MM.1S (cell line): ENCODE results near the gene MARK4.

Experiments
- DNase-seq: peaks from one replicate; pipeline ENCODE4 v3.0.0-alpha.2; 2015
- H2AFZ ChIP-seq: fragments of 300-600 bp; sonication (generic); 2 replicates; pipeline ENCODE4 v1.6.0; 2016; ENCODE audit warnings: antibody characterized with exemption, low read length
- H3F3A ChIP-seq: fragments of 300-600 bp; sonication (generic); 2 replicates; pipeline ENCODE4 v1.6.1; 2016; ENCODE audit warnings: mild to moderate bottlenecking, antibody characterized with exemption, low read length, moderate library complexity, mixed read lengths; ENCODE audit not compliant: insufficient read depth
- H3K27ac ChIP-seq: fragments of 300-600 bp; sonication (generic); 2 replicates; pipeline ENCODE4 v1.5.1; 2016; ENCODE audit warnings: mild to moderate bottlenecking, low read length
- H3K27me3 ChIP-seq: fragments of 300-600 bp; sonication (generic); replicated peaks from 2 replicates; pipeline ENCODE4 v1.6.0; 2016; ENCODE audit warnings: low read length; ENCODE audit not compliant: insufficient read depth
- H3K36me3 ChIP-seq: fragments of 300-600 bp; sonication (generic); replicated peaks from 2 replicates; pipeline ENCODE4 v1.6.1; 2016; ENCODE audit warnings: mild to moderate bottlenecking, low read length, mixed read lengths; ENCODE audit not compliant: insufficient read depth
- H3K4me1 ChIP-seq: fragments of 300-600 bp; sonication (generic); 2 replicates; pipeline ENCODE4 v1.6.1; 2016; ENCODE audit warnings: low read length, mixed read lengths
- H3K4me2 ChIP-seq: fragments of 300-600 bp; sonication (generic); 2 replicates; pipeline ENCODE4 v1.6.0; 2016; ENCODE audit warnings: low read depth, low read length
- H3K4me3 ChIP-seq: fragments of 300-600 bp; sonication (generic); 2 replicates; pipeline ENCODE4 v1.5.1; 2016; ENCODE audit warnings: low read length, mixed read lengths
- H3K79me2 ChIP-seq: fragments of 300-600 bp; sonication (generic); 2 replicates; pipeline ENCODE4 v1.6.1; 2016; ENCODE audit warnings: mixed run types, low read length, mixed read lengths
- H3K9ac ChIP-seq: fragments of 300-600 bp; sonication (generic); 2 replicates; pipeline ENCODE4 v1.6.1; 2016; ENCODE audit warnings: low read length, mixed read lengths
- H3K9me2 ChIP-seq: fragments of 300-600 bp; sonication (generic); replicated peaks from 2 replicates; pipeline ENCODE4 v1.6.1; 2016; ENCODE audit warnings: mild to moderate bottlenecking, low read length, mixed read lengths; ENCODE audit not compliant: insufficient read depth
- H3K9me3 ChIP-seq: fragments of 300-600 bp; sonication (generic); replicated peaks from 2 replicates; pipeline ENCODE4 v1.6.1; 2016; ENCODE audit warnings: mild to moderate bottlenecking, low read length, mixed read lengths; ENCODE audit not compliant: insufficient read depth
- H4K20me1 ChIP-seq: fragments of 300-600 bp; sonication (generic); 2 replicates; pipeline ENCODE4 v1.6.1; 2016; ENCODE audit warnings: mild to moderate bottlenecking, low read length, moderate library complexity, mixed read lengths; ENCODE audit not compliant: insufficient read depth
- EZH2 ChIP-seq: fragments of 300-600 bp; sonication (generic); optimal IDR thresholded peaks from 2 replicates; pipeline ENCODE3; 2017; ENCODE audit warnings: low read depth, mild to moderate bottlenecking, antibody characterized with exemption, low read length, mixed read lengths
- EZH2phosphoT487 ChIP-seq: fragments of 300-600 bp; sonication (generic); IDR thresholded peaks from 2 replicates; pipeline ENCODE4 v1.6.1; 2018; ENCODE audit warnings: antibody characterized with exemption, low read length
- TF ChIP-seq, protein P1 (sequence below): fragments of 300-600 bp; sonication (generic); IDR thresholded peaks from 2 replicates; pipeline ENCODE4 v1.5.1; 2016; ENCODE audit warnings: antibody characterized with exemption, low read length, mixed read lengths

Gene MARK4

DNA sequence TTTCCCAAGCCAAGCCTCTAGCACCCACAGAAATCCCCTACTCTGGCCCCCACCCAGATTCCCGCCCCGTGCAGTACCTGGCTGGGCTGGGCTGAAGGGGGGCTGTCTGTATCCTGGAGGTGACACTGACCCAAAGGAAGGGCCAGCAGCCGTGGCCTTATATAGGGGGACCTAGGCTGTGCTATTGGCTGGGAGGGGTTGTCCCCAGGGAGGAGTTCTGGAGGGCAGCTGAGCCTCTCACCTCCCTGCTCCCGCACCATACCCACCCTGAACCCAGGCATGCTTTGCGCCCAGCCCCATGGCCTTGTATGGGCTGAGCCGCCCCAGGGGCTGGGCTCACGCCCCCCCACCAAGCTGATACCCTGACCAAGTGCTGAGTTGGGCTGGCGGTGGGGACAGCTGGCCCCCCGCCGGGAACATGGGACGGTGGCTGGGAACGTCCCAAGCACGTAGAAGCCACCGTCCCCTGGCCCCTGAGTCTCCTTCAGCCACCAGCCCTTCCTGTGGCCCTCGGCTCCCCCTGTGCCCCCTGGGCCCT is 71.7 kb downstream of the MARK4 start, which contains the start of gene CKM:
TSS of gene CKM (minus strand) at position 132 of the 538 bp plus-strand sequence. CDS start 3,162 bp downstream, outside the sequence.
- Histone ChIP-seq H4K20me1 (no peaks in the 10 kb centered on the region), H3K4me1 (no peaks in the 10 kb centered on the region), H3K27ac (no peak within 1 kb of the TSS), H3F3A (no peaks in the 10 kb centered on the region), H3K9me3 (no peaks in the 10 kb centered on the region), H3K27me3 (peaks cover 46% of the 10 kb centered on the region), H3K79me2 (no peaks in the 10 kb centered on the region), H3K4me2 (no peak within 1 kb of the TSS), H3K4me3 (no peak within 1 kb of the TSS), H3K36me3 (no peaks in the 10 kb centered on the region), H2AFZ (no peak within 1 kb of the TSS), H3K9ac (no peak within 1 kb of the TSS), H3K9me2 (no peaks in the 10 kb centered on the region)
- TF ChIP-seq EZH2: no peak
- TF ChIP-seq, protein P1, sequence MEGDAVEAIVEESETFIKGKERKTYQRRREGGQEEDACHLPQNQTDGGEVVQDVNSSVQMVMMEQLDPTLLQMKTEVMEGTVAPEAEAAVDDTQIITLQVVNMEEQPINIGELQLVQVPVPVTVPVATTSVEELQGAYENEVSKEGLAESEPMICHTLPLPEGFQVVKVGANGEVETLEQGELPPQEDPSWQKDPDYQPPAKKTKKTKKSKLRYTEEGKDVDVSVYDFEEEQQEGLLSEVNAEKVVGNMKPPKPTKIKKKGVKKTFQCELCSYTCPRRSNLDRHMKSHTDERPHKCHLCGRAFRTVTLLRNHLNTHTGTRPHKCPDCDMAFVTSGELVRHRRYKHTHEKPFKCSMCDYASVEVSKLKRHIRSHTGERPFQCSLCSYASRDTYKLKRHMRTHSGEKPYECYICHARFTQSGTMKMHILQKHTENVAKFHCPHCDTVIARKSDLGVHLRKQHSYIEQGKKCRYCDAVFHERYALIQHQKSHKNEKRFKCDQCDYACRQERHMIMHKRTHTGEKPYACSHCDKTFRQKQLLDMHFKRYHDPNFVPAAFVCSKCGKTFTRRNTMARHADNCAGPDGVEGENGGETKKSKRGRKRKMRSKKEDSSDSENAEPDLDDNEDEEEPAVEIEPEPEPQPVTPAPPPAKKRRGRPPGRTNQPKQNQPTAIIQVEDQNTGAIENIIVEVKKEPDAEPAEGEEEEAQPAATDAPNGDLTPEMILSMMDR: no peak
- no peak for TF ChIP-seq EZH2phosphoT487
- no peak for DNase-seq

DNA sequence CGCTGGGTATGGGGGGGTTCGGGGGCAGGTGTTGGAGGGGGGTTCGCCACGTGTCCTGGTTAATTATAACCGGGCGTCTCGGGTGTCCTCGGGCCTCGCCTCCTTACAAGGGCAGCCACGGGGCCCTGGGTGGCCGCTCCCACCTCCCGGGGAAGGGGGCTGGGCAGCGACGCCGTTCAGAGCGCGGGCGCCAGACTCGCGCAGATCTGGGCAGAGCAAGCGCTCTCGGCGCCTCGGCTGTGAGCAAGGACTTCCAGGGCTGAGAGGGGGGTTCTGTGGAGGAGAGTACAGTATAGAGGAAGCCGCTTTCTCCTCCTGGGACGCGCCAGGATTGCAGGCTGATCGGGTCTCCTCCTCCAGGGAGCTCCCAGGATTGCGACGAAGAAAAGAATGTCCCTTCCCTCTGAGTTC is 72.6 kb downstream of the MARK4 start:
- Histone ChIP-seq H3K4me2 (no peak overlapping the region), H3K9me2 (no peaks in the 10 kb centered on the region), H3K9ac (no peak overlapping the region), H3K79me2 (no peaks in the 10 kb centered on the region), H3K36me3 (no peaks in the 10 kb centered on the region), H3K4me1 (no peaks in the 10 kb centered on the region), H4K20me1 (no peaks in the 10 kb centered on the region), H3K9me3 (no peaks in the 10 kb centered on the region), H2AFZ (no peak overlapping the region), H3F3A (no peaks in the 10 kb centered on the region), H3K27me3 (peaks cover 37% of the 10 kb centered on the region), H3K4me3 (no peak overlapping the region), H3K27ac (no peak overlapping the region)
- no peak for DNase-seq
- TF ChIP-seq EZH2: no peak
- TF ChIP-seq EZH2phosphoT487: no peak
- TF ChIP-seq, protein P1: no peak

DNA sequence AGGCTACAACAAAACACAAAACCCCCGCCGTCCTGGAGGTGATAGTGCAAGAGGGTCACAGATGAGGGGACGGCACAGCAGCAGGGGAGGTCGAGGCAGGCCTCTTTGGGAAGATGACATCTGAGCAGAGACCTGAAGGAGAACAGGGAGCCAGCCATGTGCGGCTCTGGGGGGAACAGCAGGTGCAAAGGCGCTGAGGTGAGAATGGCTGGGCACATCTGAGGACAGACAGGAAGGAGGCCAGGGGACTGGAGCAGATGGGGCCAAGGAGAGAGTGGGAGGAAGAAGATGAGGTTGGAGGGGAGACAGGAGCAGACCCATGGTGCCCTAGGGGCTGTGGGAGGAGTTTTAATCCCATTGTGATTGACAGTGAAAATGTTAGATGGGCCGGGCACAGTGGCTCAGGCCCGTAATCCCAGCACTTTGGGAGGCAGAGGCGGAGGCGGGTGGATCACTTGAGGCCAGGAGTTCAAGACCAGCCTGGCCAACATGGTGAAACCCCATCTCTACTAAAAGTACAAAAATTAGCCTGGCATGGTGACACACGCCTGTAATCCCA is 73.4 kb downstream of the MARK4 start:
- TF ChIP-seq EZH2: no peak
- no peak for TF ChIP-seq EZH2phosphoT487
- TF ChIP-seq, protein P1: no peak
- Histone ChIP-seq H2AFZ (no peak overlapping the region), H3K79me2 (no peaks in the 10 kb centered on the region), H3K27ac (no peak overlapping the region), H3K36me3 (no peaks in the 10 kb centered on the region), H3K4me3 (no peak overlapping the region), H3K27me3 (peaks cover 30% of the 10 kb centered on the region), H3K4me2 (no peak overlapping the region), H3K9me3 (no peaks in the 10 kb centered on the region), H3K4me1 (no peaks in the 10 kb centered on the region), H3K9me2 (no peaks in the 10 kb centered on the region), H4K20me1 (no peaks in the 10 kb centered on the region), H3F3A (no peaks in the 10 kb centered on the region), H3K9ac (no peak overlapping the region)
- no peak for DNase-seq
